GM21381 (cell line): Measurements from ENCODE around the gene MAN2A2.
"Not testable (repeated sequence)": the region's sequence is repeated elsewhere in the genome, so short reads cannot be mapped to it uniquely, and the experiment has no call there.

Source experiments
- ATAC-seq: cut with Tn5 transposase; IDR thresholded peaks from one replicate; pipeline ENCODE4 v1.9.1; 2021; ENCODE audit warnings: mild to moderate bottlenecking, moderate library complexity; ENCODE audit not compliant: unreplicated experiment

The MAN2A2 gene

DNA sequence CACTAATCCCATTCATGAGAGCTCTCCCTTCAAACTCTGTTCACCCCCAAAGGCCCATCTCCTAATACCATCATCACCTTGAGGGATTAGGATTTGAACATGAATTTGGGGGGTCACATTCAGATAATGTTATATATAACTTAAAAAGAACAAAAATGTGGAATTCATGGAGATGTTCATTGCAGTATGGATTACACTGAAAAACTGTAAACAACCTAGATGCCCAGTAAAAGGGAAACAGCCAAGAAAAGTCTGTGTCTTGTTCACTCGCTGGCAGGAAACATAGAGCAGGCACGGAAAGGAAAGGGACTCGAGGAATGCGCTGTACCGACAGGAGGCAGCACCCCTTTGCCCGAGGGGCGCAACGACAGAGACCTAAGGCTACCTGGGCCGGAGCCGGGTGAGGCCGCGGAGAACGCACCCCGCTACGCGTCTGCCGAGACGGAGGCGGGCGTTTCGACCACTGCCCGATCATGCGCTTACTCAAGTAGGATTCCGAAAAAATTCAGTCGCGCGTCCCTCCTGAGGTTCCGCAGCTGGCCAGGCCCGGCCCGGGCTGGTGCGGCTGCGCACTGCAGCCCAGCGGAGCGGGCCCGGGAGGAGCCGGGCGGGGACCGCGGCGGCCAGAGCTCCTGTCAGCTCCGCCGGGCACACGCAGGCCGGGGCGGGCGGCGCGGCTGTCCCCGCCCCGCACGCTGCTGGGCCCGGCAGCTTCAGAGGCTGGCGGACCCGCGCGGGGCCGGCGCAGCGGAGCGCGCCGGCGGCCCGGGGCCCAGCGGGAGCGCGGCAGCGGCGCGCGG is 862 bp upstream of the MAN2A2 start:
- ATAC-seq, result peak; percentile 65

- ATAC-seq, result no peak
These were observed 833 bp downstream of the MAN2A2 start for GRCh38 chr15:90903733-90904536.

GRCh38 chr15:90904746-90905145 is 1.6 kb downstream of the MAN2A2 start:
- ATAC-seq, result no peak

GRCh38 chr15:90905306-90906180 is 2.4 kb downstream of the MAN2A2 start:
- ATAC-seq, result no peak

GRCh38 chr15:90906181-90906849 is 3.2 kb downstream of the MAN2A2 start:
- ATAC-seq, result no peak

DNA sequence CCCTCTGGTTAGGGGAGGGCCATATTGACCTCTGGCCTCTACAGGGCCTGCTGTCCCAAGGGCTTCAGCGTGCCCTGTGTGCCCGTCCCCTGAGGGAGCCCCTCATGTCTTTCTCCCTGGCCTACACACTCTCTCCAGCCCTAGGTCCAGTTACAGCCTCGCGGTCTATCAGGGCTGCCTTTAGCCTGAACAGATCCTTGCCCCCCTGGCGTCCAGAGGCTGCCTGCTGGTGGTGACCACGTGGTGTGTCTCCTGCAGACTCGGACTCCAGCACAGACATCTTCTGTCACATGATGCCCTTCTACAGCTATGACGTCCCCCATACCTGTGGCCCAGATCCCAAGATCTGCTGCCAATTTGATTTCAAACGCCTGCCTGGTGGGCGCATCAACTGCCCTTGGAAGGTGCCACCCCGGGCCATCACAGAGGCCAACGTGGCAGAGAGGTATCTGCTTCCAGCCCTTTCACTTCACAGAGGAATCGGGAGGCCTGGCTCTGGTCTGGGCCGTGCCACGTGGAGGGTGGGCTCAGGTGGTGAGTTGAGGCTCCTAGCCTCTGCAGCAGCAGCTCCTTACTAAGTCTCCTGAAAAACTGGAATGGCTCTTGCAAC is 4.1 kb downstream of the MAN2A2 start:
- ATAC-seq, result no peak

- no peak for ATAC-seq
These were observed 4.9 kb downstream of the MAN2A2 start for GRCh38 chr15:90907838-90908507.

DNA sequence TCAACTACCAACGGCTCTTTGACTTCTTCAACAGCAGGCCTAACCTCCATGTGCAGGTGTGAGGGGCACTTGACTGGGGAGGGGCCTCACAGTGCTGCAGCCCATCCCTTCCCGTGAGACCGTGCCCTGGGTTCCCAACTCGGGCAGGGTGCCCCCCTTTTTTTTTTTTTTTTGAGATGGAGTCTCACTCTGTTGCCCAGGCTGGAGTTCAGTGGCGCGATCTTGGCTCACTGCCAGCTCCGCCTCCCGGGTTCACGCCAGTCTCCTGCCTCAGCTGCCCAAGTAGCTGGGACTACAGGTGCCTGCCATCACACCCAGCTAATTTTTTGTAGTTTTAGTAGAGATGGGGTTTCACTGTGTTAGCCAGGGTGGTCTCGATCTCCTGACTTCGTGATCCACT is 6.3 kb downstream of the MAN2A2 start:
- ATAC-seq, result not testable (repeated sequence)

DNA sequence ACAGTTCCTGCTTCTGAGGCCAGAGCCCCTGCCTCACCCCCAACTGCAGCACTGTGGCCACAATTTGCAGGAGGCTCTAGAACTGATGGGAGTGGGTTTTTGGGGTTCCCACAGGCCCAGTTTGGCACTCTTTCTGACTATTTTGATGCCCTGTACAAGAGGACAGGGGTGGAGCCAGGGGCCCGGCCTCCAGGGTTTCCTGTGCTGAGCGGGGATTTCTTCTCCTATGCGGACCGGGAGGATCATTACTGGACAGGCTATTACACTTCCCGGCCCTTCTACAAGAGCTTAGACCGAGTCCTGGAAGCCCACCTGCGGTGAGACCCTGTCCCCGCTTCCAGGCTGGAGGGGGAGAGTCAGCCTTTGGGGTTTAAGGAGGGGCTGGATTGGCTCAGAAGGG is 6.9 kb downstream of the MAN2A2 start:
- no peak for ATAC-seq

- ATAC-seq, result no peak
These were observed 7.6 kb downstream of the MAN2A2 start for GRCh38 chr15:90910441-90911301.

DNA sequence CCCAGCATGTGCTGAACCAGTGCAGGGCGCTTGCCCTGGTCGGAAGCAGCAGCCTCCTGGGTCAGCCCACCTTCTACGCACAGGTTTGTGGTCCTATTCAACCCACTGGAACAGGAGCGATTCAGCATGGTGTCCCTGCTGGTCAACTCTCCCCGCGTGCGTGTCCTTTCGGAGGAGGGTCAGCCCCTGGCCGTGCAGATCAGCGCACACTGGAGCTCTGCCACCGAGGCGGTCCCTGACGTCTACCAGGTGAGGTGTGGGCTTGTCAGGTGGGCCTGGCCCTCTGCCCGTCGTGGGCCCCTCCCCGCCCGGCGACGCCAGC is 8.2 kb downstream of the MAN2A2 start:
- ATAC-seq, result no peak

- no peak for ATAC-seq
These were observed 9.0 kb downstream of the MAN2A2 start for GRCh38 chr15:90911906-90912769.

DNA sequence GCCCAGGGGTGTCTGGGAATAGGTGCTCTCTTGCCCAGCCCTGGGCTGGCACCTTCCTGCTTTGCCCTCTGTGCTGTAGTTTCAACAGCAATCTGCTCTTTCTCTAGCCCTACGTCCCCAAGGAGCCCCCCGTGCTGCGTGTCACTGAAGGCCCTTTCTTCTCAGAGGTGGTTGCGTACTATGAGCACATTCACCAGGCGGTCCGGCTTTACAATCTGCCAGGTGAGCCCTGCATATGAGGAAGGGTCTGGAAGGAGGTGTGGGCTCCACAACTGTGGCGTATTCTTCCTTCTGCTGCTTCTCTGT is 9.6 kb downstream of the MAN2A2 start:
- ATAC-seq, result no peak

DNA sequence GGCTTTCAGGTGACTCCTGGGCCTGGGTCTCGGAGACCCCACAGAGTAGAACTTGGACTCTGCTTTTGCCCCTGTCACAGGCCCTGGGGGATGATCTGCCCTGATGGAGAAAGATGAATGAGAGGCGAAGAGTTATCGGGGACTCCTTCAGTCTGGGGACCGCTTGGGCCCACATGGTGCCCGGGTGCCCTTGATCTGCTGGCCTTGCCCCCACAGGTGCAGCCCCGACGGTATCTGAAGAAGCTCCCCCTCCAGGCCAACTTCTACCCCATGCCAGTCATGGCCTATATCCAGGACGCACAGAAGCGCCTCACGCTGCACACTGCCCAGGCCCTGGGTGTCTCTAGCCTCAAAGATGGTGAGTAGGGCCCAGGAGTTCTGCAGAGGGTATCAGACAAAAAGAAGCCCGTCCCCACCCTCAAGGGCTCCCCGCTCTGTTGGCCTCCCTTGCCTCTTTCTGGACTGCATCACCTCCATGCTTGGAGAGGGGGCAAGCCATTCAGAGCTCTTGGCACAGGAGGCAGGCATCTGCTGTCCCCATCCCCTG is 10.4 kb downstream of the MAN2A2 start:
- no peak for ATAC-seq

- no peak for ATAC-seq
These were observed 11.4 kb downstream of the MAN2A2 start for GRCh38 chr15:90914305-90915080.

DNA sequence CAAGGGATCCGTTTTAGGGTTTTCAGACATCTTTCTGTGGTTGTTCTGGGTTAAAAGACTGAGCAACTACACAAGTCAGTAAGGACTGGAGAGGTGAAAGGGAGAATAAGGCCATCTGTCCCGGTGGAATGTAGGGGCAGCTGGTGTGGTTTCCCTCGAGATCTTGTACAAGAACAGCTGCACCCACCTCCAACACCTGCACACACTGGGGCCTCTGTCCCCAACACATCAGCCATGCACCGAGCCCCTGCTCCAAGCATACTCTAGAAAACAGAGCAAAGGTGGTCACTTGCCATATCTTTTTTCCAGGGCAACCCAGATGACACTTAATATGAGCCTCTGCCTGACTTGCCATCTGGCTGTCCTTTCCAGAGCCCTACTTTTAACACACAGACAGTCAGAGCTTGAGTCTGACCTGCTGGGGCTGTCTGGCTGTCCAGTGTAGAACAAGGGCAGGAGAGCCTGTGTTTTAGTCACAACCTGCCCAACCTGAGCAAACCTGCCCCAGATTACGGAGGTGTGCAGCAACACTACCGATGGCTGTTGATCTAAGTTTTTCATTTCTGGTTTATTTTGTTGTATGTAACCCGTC is 12.2 kb downstream of the MAN2A2 start:
- ATAC-seq, result no peak
